ENCODE measurements around the gene OR7A5. TPM values are rescaled to one million over a fixed set of nuclear protein-coding genes. Genes with fewer than 3 reads are reported as not detected.

Gene OR7A5
- total RNA-seq, 1 experiment from 2014 or later = not detected

DNA sequence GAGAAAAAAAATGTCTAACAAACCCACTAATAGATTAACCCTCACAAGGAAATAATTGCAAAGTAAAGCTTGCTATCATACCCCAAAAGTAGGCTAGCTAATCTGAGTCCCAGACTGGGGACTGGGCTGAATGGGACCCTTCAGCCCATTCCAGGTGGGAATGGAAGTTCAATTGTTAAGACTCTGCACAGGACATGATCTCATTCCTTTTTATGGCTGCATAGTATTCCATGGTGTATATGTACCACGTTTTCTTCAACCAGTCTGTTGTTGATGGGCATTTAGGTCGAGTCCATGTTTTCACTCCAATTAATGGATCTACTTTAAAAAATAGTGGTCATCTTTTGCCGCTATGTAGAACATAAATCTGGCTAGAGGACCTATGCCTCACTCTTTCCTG, 17.9 kb downstream of the OR7A5 start:
- Histone ChIP-seq H3K4ac (ENCODE audit: low read depth, low read length) (no peak overlapping the region), H3K27me3 (ENCODE audit: insufficient read depth, low read length) (no peaks in the 10 kb centered on the region), H2BK15ac (ENCODE audit: low read depth, low read length) (no peak overlapping the region), H2AK5ac (ENCODE audit: insufficient read length, low read length) (no peak overlapping the region), H3K79me1 (ENCODE audit: insufficient read depth, low read depth, low read length, poor library complexity, severe bottlenecking) (no peaks in the 10 kb centered on the region), H3K4me1 (ENCODE audit: insufficient read depth, low read length) (no peaks in the 10 kb centered on the region), H3T11ph (ENCODE audit: low read length) (no peak overlapping the region), H3K23me2 (ENCODE audit: insufficient read length, low read depth, low read length, poor library complexity, severe bottlenecking) (no peaks in the 10 kb centered on the region), H4K20me1 (ENCODE audit: control insufficient read depth, insufficient read depth, insufficient read length) (no peaks in the 10 kb centered on the region), H3K4me2 (ENCODE audit: insufficient read depth, insufficient read length, low read length) (no peak overlapping the region), H3K9ac (ENCODE audit: extremely low read depth, insufficient read length, low read length) (no peak overlapping the region), H3K79me2 (ENCODE audit: insufficient read depth, low read length) (no peaks in the 10 kb centered on the region), H2BK20ac (ENCODE audit: low read depth, low read length, poor library complexity, severe bottlenecking) (no peak overlapping the region), H3K9me3 (ENCODE audit: control insufficient read depth, low read depth, low read length) (no peaks in the 10 kb centered on the region), H2BK5ac (ENCODE audit: insufficient read length, low read length) (no peak overlapping the region), H4K91ac (ENCODE audit: insufficient read length, low read depth, low read length) (no peak overlapping the region), H3K23ac (ENCODE audit: insufficient read length, low read depth, low read length) (no peak overlapping the region), H3K14ac (ENCODE audit: insufficient read depth, low read length) (no peak overlapping the region), H4K8ac (replicated peaks; ENCODE audit: insufficient read length, low read depth, low read length) (no peak overlapping the region), H4K5ac (ENCODE audit: insufficient read length, low read depth, low read length) (no peak overlapping the region), H2BK12ac (ENCODE audit: insufficient read length, low read depth, low read length) (no peak overlapping the region), H3K27ac (ENCODE audit: insufficient read length, low read depth, low read length) (no peak overlapping the region), H2AFZ (ENCODE audit: low read length) (no peak overlapping the region), H3K18ac (ENCODE audit: insufficient read length, low read depth, low read length) (no peak overlapping the region), H3K56ac (ENCODE audit: insufficient read length, low read depth, low read length) (no peak overlapping the region), H2BK120ac (ENCODE audit: low read depth, low read length, poor library complexity, severe bottlenecking) (no peak overlapping the region)
- Mint-ChIP-seq H3K27ac (no peak overlapping the region), H3K27me3 (ENCODE audit: low read depth) (no peaks in the 10 kb centered on the region; the same call in 1 of the 2 replicates), H3K4me3 (no peak overlapping the region), H3K4me1 (no peaks in the 10 kb centered on the region), H3K9me3 (peaks cover 31 to 93% of the 10 kb centered on the region in 2 experiments), H3K36me3 (ENCODE audit: insufficient read depth in 1 of 3, low read depth in 3 of 3) (peaks cover 0 to 24% (median 0%) of the 10 kb centered on the region in 3 experiments; a peak in 3 of 7 replicates)
- no peak for DNase-seq
- no CpG with 5 or more reads among the region's 3 CpGs for WGBS (ENCODE audit: extremely low coverage, insufficient read length, low lambda C conversion rate)
- TF ChIP-seq, protein P1, sequence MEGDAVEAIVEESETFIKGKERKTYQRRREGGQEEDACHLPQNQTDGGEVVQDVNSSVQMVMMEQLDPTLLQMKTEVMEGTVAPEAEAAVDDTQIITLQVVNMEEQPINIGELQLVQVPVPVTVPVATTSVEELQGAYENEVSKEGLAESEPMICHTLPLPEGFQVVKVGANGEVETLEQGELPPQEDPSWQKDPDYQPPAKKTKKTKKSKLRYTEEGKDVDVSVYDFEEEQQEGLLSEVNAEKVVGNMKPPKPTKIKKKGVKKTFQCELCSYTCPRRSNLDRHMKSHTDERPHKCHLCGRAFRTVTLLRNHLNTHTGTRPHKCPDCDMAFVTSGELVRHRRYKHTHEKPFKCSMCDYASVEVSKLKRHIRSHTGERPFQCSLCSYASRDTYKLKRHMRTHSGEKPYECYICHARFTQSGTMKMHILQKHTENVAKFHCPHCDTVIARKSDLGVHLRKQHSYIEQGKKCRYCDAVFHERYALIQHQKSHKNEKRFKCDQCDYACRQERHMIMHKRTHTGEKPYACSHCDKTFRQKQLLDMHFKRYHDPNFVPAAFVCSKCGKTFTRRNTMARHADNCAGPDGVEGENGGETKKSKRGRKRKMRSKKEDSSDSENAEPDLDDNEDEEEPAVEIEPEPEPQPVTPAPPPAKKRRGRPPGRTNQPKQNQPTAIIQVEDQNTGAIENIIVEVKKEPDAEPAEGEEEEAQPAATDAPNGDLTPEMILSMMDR (conservative IDR thresholded peaks at IDR 0.05) = no peak

Data from H9 (cell line).